ENCODE measurements around the gene RXRA.

- no peak for TF ChIP-seq POLR2A (IDR thresholded peaks at IDR 0.05; ENCODE audit: low read depth, low read length)
- TF ChIP-seq EZH2 (IDR thresholded peaks at IDR 0.05; ENCODE audit: borderline replicate concordance, low read depth, low read length, severe bottlenecking) = no peak
- no peak for TF ChIP-seq POLR2AphosphoS5 (IDR thresholded peaks at IDR 0.05; ENCODE audit: insufficient read depth, low read depth, low read length)
- TF ChIP-seq CTCF (IDR thresholded peaks at IDR 0.05; ENCODE audit: extremely low read depth in 1 of 2, insufficient read depth in 1 of 2, low read depth in 1 of 2, low read length in 2 of 2) = no peak
These were observed 3.3 kb downstream of the RXRA start for GRCh38 chr9:134329576-134329855.

All from endothelial cell of umbilical vein (primary cell).